Lung (tissue), 12 donors: ENCODE data around the gene GLOD4. TPM values are rescaled to one million over a fixed set of nuclear protein-coding genes. Genes with fewer than 3 reads are reported as not detected.

Experiments
- ATAC-seq: fragments of 200-7000 bp; cut with Tn5 transposase; one replicate; pipeline ENCODE4 v1.9.1; 2020; ENCODE audit warnings: moderate number of reproducible peaks; ENCODE audit not compliant: insufficient read depth, low FRiP score
- DNase-seq, 3 donors: peaks; one replicate each; pipeline ENCODE4 v3.0.0-alpha.2; 2013 to 2017
- H3K27ac ChIP-seq, 2 donors: one replicate each; pipeline ENCODE4 v1.5.1; 2013; ENCODE audit warnings: mild to moderate bottlenecking in 2 of 2, moderate library complexity in 2 of 2, control low read depth in 1 of 2, inconsistent platforms in 1 of 2, low read depth in 1 of 2, low read length in 1 of 2
- H3K27me3 ChIP-seq, 3 donors: one replicate each; pipeline ENCODE4 v1.5.1; 2013; ENCODE audit warnings: low read length in 2 of 3; ENCODE audit not compliant: control insufficient read depth in 3 of 3, insufficient read depth in 3 of 3
- H3K36me3 ChIP-seq, 4 donors: one replicate each; pipeline ENCODE4 v1.5.1; 2013; ENCODE audit warnings: low read length in 4 of 4, mild to moderate bottlenecking in 1 of 4, moderate library complexity in 1 of 4; ENCODE audit not compliant: control insufficient read depth in 4 of 4, insufficient read depth in 4 of 4
- H3K4me1 ChIP-seq, 5 donors: one replicate each; pipeline ENCODE4 v1.5.1; 2013; ENCODE audit warnings: low read length in 5 of 5, mild to moderate bottlenecking in 2 of 5, moderate library complexity in 1 of 5; ENCODE audit not compliant: control insufficient read depth in 5 of 5, insufficient read depth in 5 of 5
- H3K4me3 ChIP-seq: one replicate; pipeline ENCODE4 v1.5.1; 2013; ENCODE audit warnings: mild to moderate bottlenecking, control low read depth, moderate library complexity
- H3K9ac ChIP-seq, 2 donors: one replicate each; pipeline ENCODE4 v1.5.1; 2013; ENCODE audit warnings: low read length in 2 of 2, control low read depth in 1 of 2; ENCODE audit not compliant: insufficient read depth in 1 of 2
- H3K9me3 ChIP-seq, 4 donors: one replicate each; pipeline ENCODE4 v1.5.1; 2013; ENCODE audit warnings: low read length in 3 of 4, mild to moderate bottlenecking in 1 of 4, moderate library complexity in 1 of 4; ENCODE audit not compliant: control insufficient read depth in 4 of 4, insufficient read depth in 3 of 4
- WGBS, 2 donors: extraction: QIAGEN DNeasy Blood & Tissue Kit; methylation state at CpG; one replicate each; pipeline ENCODE4 v1.1.7; 2013; 5-methylcytosine and 5-hydroxymethylcytosine counted together
- polyA plus RNA-seq, 2 donors: library from polyadenylated mRNA; stranded (reverse); fragments of 200-250 nt; gene quantifications; one replicate each; pipeline ENCODE4 v1.2.1, GENCODE V29; 2013
- total RNA-seq, 2 donors: library from RNA; depleted of rRNA in 1 of 2; stranded (reverse); fragments of >200 nt in 1 of 2; gene quantifications; one replicate each; pipeline ENCODE4 v1.2.1, GENCODE V29; 2014 to 2021
- TF ChIP-seq, protein P1 (sequence below): IDR thresholded peaks from 2 replicates; pipeline ENCODE4 v1.5.1; 2012; ENCODE audit warnings: mild to moderate bottlenecking; ENCODE audit errors: control extremely low read depth, extremely low read depth
- donor health status: control.
- donor health status: control.
- donor health status: Bipolar disorder and iron deficiency.
- donor health status: healthy.
- donor health status: DM: yes; HTN: yes; CAD: no.

Gene GLOD4
- total and polyA plus RNA-seq, 4 donors: 31.9 to 60.3 (median 38.4) TPM

- Histone ChIP-seq H3K4me3 (no peak overlapping the region), H3K9ac (no peak overlapping the region), H3K9me3 (no peaks in the 10 kb centered on the region), H3K36me3 (peaks cover 0 to 49% (median 36%) of the 10 kb centered on the region in 4 donors), H3K4me1 (peaks cover 3 to 12% (median 8%) of the 10 kb centered on the region in 5 donors), H3K27ac (no peak overlapping the region), H3K27me3 (no peaks in the 10 kb centered on the region)
- DNase-seq (no peak), ATAC-seq (no peak)
- TF ChIP-seq, protein P1, sequence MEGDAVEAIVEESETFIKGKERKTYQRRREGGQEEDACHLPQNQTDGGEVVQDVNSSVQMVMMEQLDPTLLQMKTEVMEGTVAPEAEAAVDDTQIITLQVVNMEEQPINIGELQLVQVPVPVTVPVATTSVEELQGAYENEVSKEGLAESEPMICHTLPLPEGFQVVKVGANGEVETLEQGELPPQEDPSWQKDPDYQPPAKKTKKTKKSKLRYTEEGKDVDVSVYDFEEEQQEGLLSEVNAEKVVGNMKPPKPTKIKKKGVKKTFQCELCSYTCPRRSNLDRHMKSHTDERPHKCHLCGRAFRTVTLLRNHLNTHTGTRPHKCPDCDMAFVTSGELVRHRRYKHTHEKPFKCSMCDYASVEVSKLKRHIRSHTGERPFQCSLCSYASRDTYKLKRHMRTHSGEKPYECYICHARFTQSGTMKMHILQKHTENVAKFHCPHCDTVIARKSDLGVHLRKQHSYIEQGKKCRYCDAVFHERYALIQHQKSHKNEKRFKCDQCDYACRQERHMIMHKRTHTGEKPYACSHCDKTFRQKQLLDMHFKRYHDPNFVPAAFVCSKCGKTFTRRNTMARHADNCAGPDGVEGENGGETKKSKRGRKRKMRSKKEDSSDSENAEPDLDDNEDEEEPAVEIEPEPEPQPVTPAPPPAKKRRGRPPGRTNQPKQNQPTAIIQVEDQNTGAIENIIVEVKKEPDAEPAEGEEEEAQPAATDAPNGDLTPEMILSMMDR: no peak
- WGBS, 2 donors: 88 to 94% methylated on average over 38 of the region's 38 CpGs
Observed at GRCh38 chr17:746783-747629, 35.1 kb downstream of the GLOD4 start.

DNA sequence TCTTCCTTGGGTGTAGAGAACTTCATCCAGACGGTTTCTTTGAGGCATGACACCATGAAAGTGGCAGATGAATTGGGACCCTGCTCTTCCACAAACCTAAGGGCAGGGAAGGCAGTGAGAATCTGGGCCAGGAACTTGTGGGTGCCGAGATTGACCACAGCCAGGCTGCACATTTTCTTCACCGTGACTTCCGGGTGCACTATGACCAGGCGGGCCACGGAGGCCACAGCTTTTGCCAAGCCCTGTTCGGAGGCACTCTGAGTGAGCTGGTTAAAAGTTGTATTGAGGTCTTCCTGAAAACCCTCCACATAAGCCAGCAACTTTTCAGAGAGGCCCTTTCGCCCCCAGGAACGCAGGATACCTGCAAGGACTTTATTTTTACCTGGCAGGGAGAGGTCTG lies 35.9 kb downstream of the GLOD4 start:
- no peak overlapping the region for H3K9ac ChIP-seq
- no peaks in the 10 kb centered on the region for H3K9me3 ChIP-seq
- ATAC-seq: no peak
- H3K36me3 ChIP-seq: peaks cover 0 to 53% (median 39%) of the 10 kb centered on the region in 4 donors
- TF ChIP-seq, protein P1: no peak
- no peak overlapping the region for H3K27ac ChIP-seq
- H3K4me1 ChIP-seq: peaks cover 3 to 9% (median 7%) of the 10 kb centered on the region in 5 donors
- no peak for DNase-seq
- 91 to 94% methylated on average over 9 of the region's 9 CpGs for WGBS, 2 donors
- no peaks in the 10 kb centered on the region for H3K27me3 ChIP-seq
- H3K4me3 ChIP-seq: no peak overlapping the region

DNA sequence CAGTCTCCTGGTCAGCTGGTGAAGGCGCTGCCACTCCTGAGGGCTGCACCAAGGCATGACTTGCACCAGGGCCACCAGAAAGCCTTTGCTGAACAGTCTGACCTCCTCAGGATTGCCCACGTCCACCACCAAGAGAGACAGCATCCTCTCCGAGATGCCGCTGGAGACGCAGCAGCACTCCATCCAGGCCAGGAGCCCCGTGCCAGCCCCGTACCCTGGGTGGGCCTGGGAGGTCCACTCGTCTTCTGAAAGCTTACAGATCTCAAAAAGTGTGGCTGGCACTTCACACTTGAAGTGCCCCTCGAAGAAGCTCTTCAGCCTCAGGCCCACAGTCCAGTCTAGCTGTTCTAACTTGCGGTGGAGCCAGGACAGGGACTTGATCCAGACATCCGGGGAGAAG lies 36.7 kb downstream of the GLOD4 start:
- H3K9ac ChIP-seq: no peak overlapping the region
- peaks cover 0 to 1% (median 0%) of the 10 kb centered on the region in 5 donors for H3K4me1 ChIP-seq
- TF ChIP-seq, protein P1: no peak
- H3K27ac ChIP-seq: no peak overlapping the region
- DNase-seq: no peak
- WGBS, 2 donors: 81 to 91% methylated on average over 11 of the region's 11 CpGs
- H3K36me3 ChIP-seq: peaks cover 0 to 59% (median 46%) of the 10 kb centered on the region in 4 donors
- no peak overlapping the region for H3K4me3 ChIP-seq
- H3K27me3 ChIP-seq: no peaks in the 10 kb centered on the region
- ATAC-seq: no peak
- H3K9me3 ChIP-seq: no peaks in the 10 kb centered on the region
